Loucy (cell line): Measurements from ENCODE around the gene ANAPC2.

ENCODE experiments used
- H2AFZ ChIP-seq: fragments of 200-600 bp; sonication (generic); 2 replicates; pipeline ENCODE4 v1.6.0; 2016; ENCODE audit warnings: antibody characterized with exemption, mild to moderate bottlenecking, low read length, moderate library complexity
- H3F3A ChIP-seq: fragments of 200-600 bp; 2 replicates; pipeline ENCODE4 v1.6.0; 2016; ENCODE audit warnings: antibody characterized with exemption, low read depth, mild to moderate bottlenecking
- H3K27me3 ChIP-seq: fragments of 200-600 bp; sonication (generic); 2 replicates; pipeline ENCODE4 v1.6.1; 2014; ENCODE audit warnings: low read length, mild to moderate bottlenecking; ENCODE audit not compliant: insufficient read depth, poor library complexity, severe bottlenecking
- H3K36me3 ChIP-seq: fragments of 200-600 bp; sonication (generic); 2 replicates; pipeline ENCODE4 v1.6.1; 2016; ENCODE audit warnings: low read length; ENCODE audit not compliant: insufficient read depth
- H3K4me1 ChIP-seq: fragments of 200-600 bp; sonication (generic); 2 replicates; pipeline ENCODE4 v1.5.1; 2014; ENCODE audit warnings: low read length, mild to moderate bottlenecking; ENCODE audit not compliant: insufficient read depth, poor library complexity, severe bottlenecking
- H3K4me2 ChIP-seq: fragments of 200-600 bp; sonication (generic); 2 replicates; pipeline ENCODE4 v1.6.0; 2014; ENCODE audit warnings: antibody characterized with exemption, low read length, low read depth, mild to moderate bottlenecking; ENCODE audit not compliant: poor library complexity, severe bottlenecking
- H3K4me3 ChIP-seq: fragments of 200-600 bp; sonication (generic); 2 replicates; pipeline ENCODE4 v1.5.1; 2014; ENCODE audit warnings: low read length, mild to moderate bottlenecking, mixed read lengths; ENCODE audit not compliant: poor library complexity, severe bottlenecking
- H3K79me2 ChIP-seq: fragments of 200-600 bp; sonication (generic); 2 replicates; pipeline ENCODE4 v1.6.1; 2014; ENCODE audit warnings: low read length; ENCODE audit not compliant: insufficient read depth
- H3K9ac ChIP-seq: fragments of 200-600 bp; sonication (generic); 2 replicates; pipeline ENCODE4 v1.6.0; 2014; ENCODE audit warnings: mild to moderate bottlenecking, low read depth, low read length, moderate library complexity; ENCODE audit not compliant: poor library complexity, severe bottlenecking
- H3K9me2 ChIP-seq: fragments of 200-600 bp; sonication (generic); replicated peaks from 2 replicates; pipeline ENCODE4 v1.6.1; 2016; ENCODE audit warnings: low read depth, low read length, mixed read lengths
- H3K9me3 ChIP-seq: fragments of 200-600 bp; sonication (generic); 2 replicates; pipeline ENCODE4 v1.6.1; 2014; ENCODE audit warnings: mild to moderate bottlenecking, antibody characterized with exemption, low read length, low read depth; ENCODE audit not compliant: insufficient read depth
- H4K20me1 ChIP-seq: fragments of 200-600 bp; sonication (generic); 2 replicates; pipeline ENCODE4 v1.6.0; 2014; ENCODE audit warnings: antibody characterized with exemption, low read length, mild to moderate bottlenecking; ENCODE audit not compliant: insufficient read depth, poor library complexity, severe bottlenecking
- EZH2phosphoT487 ChIP-seq: fragments of 200-600 bp; IDR thresholded peaks from 2 replicates; pipeline ENCODE4 v1.6.1; 2018; ENCODE audit warnings: antibody characterized with exemption, mild to moderate bottlenecking, moderate library complexity, borderline replicate concordance
- TF ChIP-seq, protein P1 (sequence below): fragments of 200-600 bp; sonication (generic); conservative IDR thresholded peaks from 2 replicates; pipeline ENCODE4 v1.5.1; 2014; ENCODE audit warnings: mild to moderate bottlenecking, antibody characterized with exemption, low read length

Gene ANAPC2

GRCh38 chr9:137176302-137177182 lies 11.8 kb downstream of the ANAPC2 start:
- TF ChIP-seq, protein P1, sequence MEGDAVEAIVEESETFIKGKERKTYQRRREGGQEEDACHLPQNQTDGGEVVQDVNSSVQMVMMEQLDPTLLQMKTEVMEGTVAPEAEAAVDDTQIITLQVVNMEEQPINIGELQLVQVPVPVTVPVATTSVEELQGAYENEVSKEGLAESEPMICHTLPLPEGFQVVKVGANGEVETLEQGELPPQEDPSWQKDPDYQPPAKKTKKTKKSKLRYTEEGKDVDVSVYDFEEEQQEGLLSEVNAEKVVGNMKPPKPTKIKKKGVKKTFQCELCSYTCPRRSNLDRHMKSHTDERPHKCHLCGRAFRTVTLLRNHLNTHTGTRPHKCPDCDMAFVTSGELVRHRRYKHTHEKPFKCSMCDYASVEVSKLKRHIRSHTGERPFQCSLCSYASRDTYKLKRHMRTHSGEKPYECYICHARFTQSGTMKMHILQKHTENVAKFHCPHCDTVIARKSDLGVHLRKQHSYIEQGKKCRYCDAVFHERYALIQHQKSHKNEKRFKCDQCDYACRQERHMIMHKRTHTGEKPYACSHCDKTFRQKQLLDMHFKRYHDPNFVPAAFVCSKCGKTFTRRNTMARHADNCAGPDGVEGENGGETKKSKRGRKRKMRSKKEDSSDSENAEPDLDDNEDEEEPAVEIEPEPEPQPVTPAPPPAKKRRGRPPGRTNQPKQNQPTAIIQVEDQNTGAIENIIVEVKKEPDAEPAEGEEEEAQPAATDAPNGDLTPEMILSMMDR: no peak
- no peak for TF ChIP-seq EZH2phosphoT487
- Histone ChIP-seq H3K9me3 (no peaks in the 10 kb centered on the region), H4K20me1 (no peaks in the 10 kb centered on the region), H3K9ac (no peak overlapping the region), H3K27me3 (no peaks in the 10 kb centered on the region), H3K4me1 (no peaks in the 10 kb centered on the region), H3F3A (no peaks in the 10 kb centered on the region), H3K4me3 (no peak overlapping the region), H3K36me3 (peaks cover 15% of the 10 kb centered on the region; the same call in 1 of the 2 replicates), H3K79me2 (no peaks in the 10 kb centered on the region), H3K4me2 (no peak overlapping the region), H3K9me2 (no peaks in the 10 kb centered on the region), H2AFZ (no peak overlapping the region)

GRCh38 chr9:137175345-137175961 lies 12.9 kb downstream of the ANAPC2 start:
- H3K4me1 ChIP-seq: peaks cover 4% of the 10 kb centered on the region
- no peak overlapping the region for H2AFZ ChIP-seq

GRCh38 chr9:137174722-137175293 lies 13.6 kb downstream of the ANAPC2 start:
- no peak overlapping the region for H3K4me2 ChIP-seq
- no peak for TF ChIP-seq EZH2phosphoT487
- TF ChIP-seq, protein P1: no peak
- peaks cover 8% of the 10 kb centered on the region for H3K4me1 ChIP-seq
- no peak overlapping the region for H3K4me3 ChIP-seq
- H3K9me2 ChIP-seq: no peaks in the 10 kb centered on the region
- no peaks in the 10 kb centered on the region for H3K9me3 ChIP-seq
- no peaks in the 10 kb centered on the region for H3K27me3 ChIP-seq
- H3K79me2 ChIP-seq: no peaks in the 10 kb centered on the region
- no peaks in the 10 kb centered on the region for H3F3A ChIP-seq
- H3K9ac ChIP-seq: no peak overlapping the region
- H2AFZ ChIP-seq: no peak overlapping the region
- no peaks in the 10 kb centered on the region; the same call in 1 of the 2 replicates for H3K36me3 ChIP-seq
- no peaks in the 10 kb centered on the region for H4K20me1 ChIP-seq

More at GRCh38 chr9:137175345-137175961, 12.9 kb downstream of the ANAPC2 start:
- H3K27me3 ChIP-seq: no peaks in the 10 kb centered on the region
- no peak overlapping the region for H3K9ac ChIP-seq
- no peak overlapping the region for H3K4me2 ChIP-seq
- H3F3A ChIP-seq: no peaks in the 10 kb centered on the region
- TF ChIP-seq EZH2phosphoT487: no peak
- TF ChIP-seq, protein P1: no peak
- H3K79me2 ChIP-seq: no peaks in the 10 kb centered on the region
- peaks cover 6% of the 10 kb centered on the region; the same call in 1 of the 2 replicates for H3K36me3 ChIP-seq
- no peaks in the 10 kb centered on the region for H3K9me3 ChIP-seq
- no peaks in the 10 kb centered on the region for H4K20me1 ChIP-seq
- no peaks in the 10 kb centered on the region for H3K9me2 ChIP-seq
- H3K4me3 ChIP-seq: no peak overlapping the region
